PFSK-1 (cell line): Measurements from ENCODE around the gene CST6.

ENCODE experiments used
- FOXP2 ChIP-seq: optimal IDR thresholded peaks from 2 replicates; pipeline ENCODE3; 2011; ENCODE audit warnings: borderline replicate concordance, control low read depth, inconsistent platforms; ENCODE audit not compliant: insufficient read depth; ENCODE audit errors: extremely low read length, extremely low read depth
- POLR2AphosphoS5 ChIP-seq: IDR thresholded peaks from 2 replicates; pipeline ENCODE4 v1.6.1; 2012; ENCODE audit warnings: low read depth, mild to moderate bottlenecking, control low read depth, low read length, moderate library complexity
- REST ChIP-seq, 2 experiments: IDR thresholded peaks; 2 replicates each; pipeline versions ENCODE4 v1.6.1 to v1.8.0; 2011 to 2012; ENCODE audit warnings: low read depth in 2 of 2, low read length in 2 of 2, control low read depth in 1 of 2, inconsistent platforms in 1 of 2, mild to moderate bottlenecking in 1 of 2, moderate library complexity in 1 of 2; ENCODE audit not compliant: insufficient read depth in 1 of 2
- SIN3A ChIP-seq: IDR thresholded peaks from 2 replicates; pipeline ENCODE4 v1.6.1; 2012; ENCODE audit warnings: mild to moderate bottlenecking, low read length, moderate library complexity, borderline replicate concordance; ENCODE audit not compliant: insufficient read depth
- TAF1 ChIP-seq: IDR thresholded peaks from 2 replicates; pipeline ENCODE4 v1.6.1; 2012; ENCODE audit warnings: low read length, control low read depth, borderline replicate concordance; ENCODE audit not compliant: insufficient read depth

DNA sequence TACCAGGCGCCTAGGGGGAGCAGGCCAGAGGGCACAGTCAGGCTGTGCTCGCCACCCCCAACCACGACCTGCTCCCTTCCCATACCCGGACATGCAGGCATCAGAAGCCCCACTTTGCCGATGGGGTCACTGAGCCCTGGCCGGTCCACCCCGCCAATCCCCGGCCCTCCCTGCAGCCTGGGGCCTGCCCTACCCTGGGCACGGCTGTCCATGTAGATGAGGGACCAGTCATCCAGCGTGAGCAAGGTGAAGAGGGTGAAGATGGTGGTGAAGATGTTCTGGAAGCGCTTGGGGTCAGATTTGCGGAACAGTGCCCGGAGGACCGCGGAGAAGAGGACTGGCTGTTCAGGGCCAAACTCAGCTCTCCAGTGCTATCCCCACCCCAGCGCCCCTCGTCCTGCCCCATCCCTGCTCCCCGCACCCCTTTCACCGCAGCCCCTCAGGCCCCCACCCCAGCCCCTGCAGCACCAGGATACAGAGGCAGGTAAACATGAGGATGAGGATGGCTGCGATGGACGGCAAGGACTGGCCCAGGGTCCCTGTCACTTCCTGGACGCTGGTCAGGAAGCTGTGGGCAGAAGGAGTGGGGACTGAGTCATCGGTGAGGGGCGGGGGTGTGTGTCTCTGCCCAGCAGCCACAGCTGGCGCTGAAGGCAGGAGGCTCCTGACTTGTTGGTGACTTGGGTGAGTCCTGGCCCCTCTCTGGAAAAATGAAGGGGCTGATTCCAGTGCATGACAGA lies 9.0 kb downstream of the CST6 start:
- TF ChIP-seq POLR2AphosphoS5 (no peak), SIN3A (no peak), TAF1 (no peak), REST (IDR thresholded peaks at IDR 0.05; ENCODE audit: insufficient read depth in 1 of 2, low read depth in 2 of 2, low read length in 2 of 2) (no peak), FOXP2 (peak; percentile 56)
